B cell (primary cell): ENCODE results near the gene SF3B6. TPM values are rescaled to one million over a fixed set of nuclear protein-coding genes. Genes with fewer than 3 reads are reported as not detected.

Source experiments
- ATAC-seq: fragments of 200-7000 bp; cut with Tn5 transposase; one replicate; pipeline ENCODE4 v1.10.0; 2021; ENCODE audit warnings: low read depth, mild to moderate bottlenecking, moderate number of reproducible peaks, moderate library complexity
- CTCF ChIA-PET: fragments of 350-600 bp; sonication (Branson Sonifier 250); formaldehyde crosslinking; loops from one replicate; lab custom pipeline; 2021; ENCODE audit warnings: antibody characterized with exemption, inconsistent platforms; lab: Charles Lee
- POLR2A ChIA-PET: fragments of 350-600 bp; sonication (Branson Sonifier 250); formaldehyde crosslinking; loops from one replicate; lab custom pipeline; 2021; ENCODE audit warnings: antibody characterized with exemption; lab: Charles Lee
- DNase-seq: peaks from one replicate; pipeline ENCODE4 v3.0.0; 2013
- H2AFZ ChIP-seq: 2 replicates; pipeline ENCODE4 v1.6.1; 2012; ENCODE audit warnings: mild to moderate bottlenecking, low read depth, low read length; ENCODE audit not compliant: insufficient read depth, poor library complexity, severe bottlenecking
- H3K27ac ChIP-seq, 2 donors: 1 replicate in 1 of 2; 2 replicates in 1 of 2; pipeline ENCODE4 v1.5.1; 2012 to 2013; ENCODE audit warnings: low read length in 2 of 2, mild to moderate bottlenecking in 2 of 2, moderate library complexity in 1 of 2
- H3K27me3 ChIP-seq, 4 experiments: fragments of 200-600 bp in 1 of 4; sonication (generic) in 1 of 4; replicated peaks in 1 of 4; 1 replicate in 2 of 4; 2 replicates in 2 of 4; pipeline versions ENCODE4 v1.6.1 to v1.7.0; 2013 to 2016; ENCODE audit warnings: low read length in 3 of 4, mild to moderate bottlenecking in 2 of 4, mixed read lengths in 1 of 4, moderate library complexity in 1 of 4; ENCODE audit not compliant: insufficient read depth in 4 of 4, control insufficient read depth in 3 of 4; ENCODE audit errors: control extremely low read depth in 1 of 4
- H3K36me3 ChIP-seq, 2 experiments: replicated peaks in 1 of 2; 1 replicate in 1 of 2; 2 replicates in 1 of 2; pipeline versions ENCODE4 v1.6.1 to v1.7.1; 2013; ENCODE audit warnings: low read length in 1 of 2; ENCODE audit not compliant: insufficient read depth in 2 of 2, control insufficient read depth in 1 of 2; ENCODE audit errors: control extremely low read depth in 1 of 2, extremely low read depth in 1 of 2
- H3K4me1 ChIP-seq, 2 donors: fragments of 200-600 bp in 1 of 2; sonication (generic) in 1 of 2; 1 replicate in 1 of 2; 2 replicates in 1 of 2; pipeline versions ENCODE4 v1.5.1 to v1.6.1; 2013 to 2017; ENCODE audit warnings: low read length in 2 of 2; ENCODE audit not compliant: control insufficient read depth in 2 of 2, insufficient read depth in 2 of 2
- H3K4me2 ChIP-seq: replicated peaks from 2 replicates; pipeline ENCODE3; 2012; ENCODE audit warnings: mild to moderate bottlenecking, low read depth, low read length; ENCODE audit not compliant: poor library complexity, severe bottlenecking
- H3K4me3 ChIP-seq, 5 experiments: fragments of 200-600 bp in 1 of 5; sonication (generic) in 1 of 5; 1 replicate in 3 of 5; 2 replicates in 2 of 5; pipeline versions ENCODE4 v1.5.1 to v1.7.0; 2011 to 2016; ENCODE audit warnings: low read length in 4 of 5, mild to moderate bottlenecking in 4 of 5, low read depth in 2 of 5, control low read depth in 1 of 5, moderate library complexity in 1 of 5; ENCODE audit not compliant: insufficient read depth in 1 of 5; ENCODE audit errors: control extremely low read depth in 1 of 5, extremely low read depth in 1 of 5
- H3K79me2 ChIP-seq: fragments of 200-600 bp; sonication (generic); one replicate; pipeline ENCODE4 v1.6.0; 2016; ENCODE audit warnings: low read length; ENCODE audit not compliant: control insufficient read depth, insufficient read depth
- H3K9ac ChIP-seq: fragments of 200-600 bp; sonication (generic); 2 replicates; pipeline ENCODE4 v1.6.1; 2017; ENCODE audit warnings: mild to moderate bottlenecking, low read length, moderate library complexity
- H3K9me3 ChIP-seq, 3 donors: one replicate each; pipeline versions ENCODE4 v1.6.1 to v1.7.1; 2013; ENCODE audit warnings: low read length in 2 of 3; ENCODE audit not compliant: control insufficient read depth in 2 of 3, insufficient read depth in 1 of 3; ENCODE audit errors: control extremely low read depth in 1 of 3
- H4K20me1 ChIP-seq: 2 replicates; pipeline ENCODE4 v1.6.0; 2012; ENCODE audit warnings: mild to moderate bottlenecking, low read length; ENCODE audit not compliant: insufficient read depth, control insufficient read depth, poor library complexity, severe bottlenecking
- H3K27ac Mint-ChIP-seq: one replicate; pipeline ENCODE4 v1.8.0; 2021; ENCODE audit warnings: mixed read lengths
- H3K27me3 Mint-ChIP-seq: one replicate; pipeline ENCODE4 v1.8.0; 2021; ENCODE audit warnings: mixed read lengths
- H3K4me1 Mint-ChIP-seq: one replicate; pipeline ENCODE4 v1.8.0; 2021; ENCODE audit warnings: mixed read lengths
- H3K4me3 Mint-ChIP-seq: one replicate; pipeline ENCODE4 v1.8.0; 2021; ENCODE audit warnings: mixed read lengths
- H3K9me3 Mint-ChIP-seq: one replicate; pipeline ENCODE4 v1.8.0; 2022; ENCODE audit warnings: mixed read lengths; ENCODE audit not compliant: insufficient read depth
- CTCF ChIP-seq: fragments of 200-600 bp; IDR thresholded peaks from one replicate; pipeline ENCODE4 v1.8.0; 2022; ENCODE audit warnings: antibody characterized with exemption, mild to moderate bottlenecking
- EZH2 ChIP-seq: IDR thresholded peaks from 2 replicates; pipeline ENCODE4 v1.6.1; 2012; ENCODE audit warnings: borderline replicate concordance, low read depth, mild to moderate bottlenecking, moderate library complexity, low read length; ENCODE audit not compliant: insufficient read depth, poor library complexity, severe bottlenecking
- WGBS: methylation state at CpG from one replicate; pipeline ENCODE4 v1.1.5; 2013; ENCODE audit warnings: missing lambda C conversion rate; ENCODE audit not compliant: insufficient coverage; 5-methylcytosine and 5-hydroxymethylcytosine counted together
- intact Hi-C: fragments of 100-400 bp; cut with micrococcal nuclease; formaldehyde crosslinking; loops from one replicate; pipeline ENCODE4 v1.10.0; 2022
- polyA plus RNA-seq: library from polyadenylated mRNA; depleted of rRNA; stranded (reverse); fragments of >200 nt; gene quantifications from 2 replicates; pipeline ENCODE4 v1.2.3, GENCODE V29; 2012
- total RNA-seq, 2 donors: library from RNA; stranded (reverse); fragments of 120-200 nt in 1 of 2; gene quantifications; 1 replicate in 1 of 2; 2 replicates in 1 of 2; pipeline versions ENCODE4 v1.2.3 to v1.2.4, GENCODE V29; 2013 to 2022

Gene SF3B6
- total and polyA plus RNA-seq, 2 donors (not counting 1 experiment from before 2014, with no cell fraction given): 47.2 to 48.4 TPM

- H3K4me3 ChIP-seq: no peak overlapping the region
- H3K27me3 ChIP-seq: no peaks in the 10 kb centered on the region
- H2AFZ ChIP-seq: no peak overlapping the region
- H3K36me3 ChIP-seq: no peaks in the 10 kb centered on the region
- no peaks in the 10 kb centered on the region for H4K20me1 ChIP-seq
- intact Hi-C loops: no loop called here
- no peak overlapping the region for H3K4me3 Mint-ChIP-seq
- TF ChIP-seq CTCF (no peak), EZH2 (no peak)
- POLR2A ChIA-PET: interaction anchor here (0.7 kb wide), 1 partner anchor 14 kb away, joined by 3 read pairs; no protein-coding TSS in a partner anchor
- CTCF ChIA-PET: interaction anchor here (2.6 kb wide), 1 partner anchor 20 kb away, joined by 7 read pairs; the partner anchor contains the start of gene TP53I3
- H3K4me1 Mint-ChIP-seq: peaks cover 22% of the 10 kb centered on the region
- H3K9me3 ChIP-seq: peaks cover 0 to 17% (median 9%) of the 10 kb centered on the region in 3 donors
- H3K4me1 ChIP-seq: peaks cover 18 to 22% of the 10 kb centered on the region in 2 donors
- no peaks in the 10 kb centered on the region for H3K27me3 Mint-ChIP-seq
- H3K27ac Mint-ChIP-seq: no peak overlapping the region
- no peak overlapping the region for H3K9ac ChIP-seq
- no peak overlapping the region for H3K27ac ChIP-seq
- WGBS: 95% methylated on average over 7 of the region's 8 CpGs
- H3K9me3 Mint-ChIP-seq: peaks cover 21% of the 10 kb centered on the region
- ATAC-seq (no peak), DNase-seq (no peak)
- no peaks in the 10 kb centered on the region for H3K79me2 ChIP-seq
- H3K4me2 ChIP-seq: peak overlapping the region; percentile 32
Measured at GRCh38 chr2:24104110-24104650, 28.1 kb upstream of the SF3B6 start.

DNA sequence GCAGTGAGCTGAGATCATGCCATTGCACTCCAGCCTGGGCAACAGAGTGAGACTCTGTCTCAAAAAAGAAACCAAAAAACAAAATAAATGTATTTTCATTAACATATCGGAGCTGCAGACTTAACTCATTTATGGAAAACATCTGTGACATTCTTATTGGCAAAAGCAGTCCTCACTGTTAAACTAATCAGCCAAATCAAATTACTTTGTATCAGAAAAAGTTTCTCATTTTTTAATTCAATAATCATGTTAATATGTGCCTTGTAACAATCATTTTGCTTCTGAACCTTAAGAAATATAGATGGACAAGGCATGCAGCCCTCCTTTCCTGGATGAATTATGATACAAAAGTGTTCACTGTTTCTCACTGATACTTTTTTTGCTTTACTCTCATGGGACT lies 26.6 kb upstream of the SF3B6 start:
- no peaks in the 10 kb centered on the region for H3K27me3 ChIP-seq

More for the DNA sequence above, 26.6 kb upstream of the SF3B6 start:
- Mint-ChIP-seq H3K4me1 (peaks cover 22% of the 10 kb centered on the region), H3K9me3 (peaks cover 14% of the 10 kb centered on the region), H3K27ac (no peak overlapping the region), H3K27me3 (no peaks in the 10 kb centered on the region), H3K4me3 (no peak overlapping the region)
- TF ChIP-seq EZH2 (no peak), CTCF (no peak)
- intact Hi-C loops: no loop called here
- Histone ChIP-seq H3K79me2 (no peaks in the 10 kb centered on the region), H3K4me1 (peaks cover 18 to 22% of the 10 kb centered on the region in 2 donors), H3K9ac (no peak overlapping the region), H3K9me3 (peaks cover 0 to 13% (median 9%) of the 10 kb centered on the region in 3 donors), H4K20me1 (no peaks in the 10 kb centered on the region), H3K36me3 (no peaks in the 10 kb centered on the region), H3K4me3 (no peak overlapping the region), H3K27ac (no peak overlapping the region), H3K4me2 (no peak overlapping the region), H2AFZ (no peak overlapping the region)
- ATAC-seq (no peak), DNase-seq (no peak)
- WGBS: no CpG with 5 or more reads among the region's 1 CpG
- POLR2A ChIA-PET: no interaction called here
- CTCF ChIA-PET: interaction anchor here (1.4 kb wide), 1 partner anchor 19 kb away, joined by 5 read pairs; the partner anchor contains the start of gene TP53I3
